ENCODE results near the gene ACTRT3. TPM values are rescaled to one million over a fixed set of nuclear protein-coding genes. Genes with fewer than 3 reads are reported as not detected.

Gene ACTRT3
- total and polyA plus RNA-seq, 2 donors (not counting 1 experiment from before 2014, with no cell fraction given): 1.8 to 6.1 TPM

- Histone ChIP-seq H3K27ac (ENCODE audit: insufficient read depth, low read length) (no peak overlapping the region), H3K4me2 (ENCODE audit: extremely low read depth, insufficient read depth, low read length) (no peak overlapping the region), H3K9ac (ENCODE audit: insufficient read depth, low read length) (no peak overlapping the region), H2AFZ (ENCODE audit: low read length) (peak overlapping the region; percentile 26), H3K36me3 (ENCODE audit: control insufficient read depth, insufficient read depth, low read length) (no peaks in the 10 kb centered on the region), H3K27me3 (ENCODE audit: control insufficient read depth, insufficient read depth, low read length) (no peaks in the 10 kb centered on the region), H4K20me1 (ENCODE audit: control insufficient read depth, extremely low read depth, insufficient read depth, low read length) (no peaks in the 10 kb centered on the region), H3K79me2 (ENCODE audit: control insufficient read depth, insufficient read depth, low read length) (no peaks in the 10 kb centered on the region), H3K9me3 (ENCODE audit: control insufficient read depth, insufficient read depth, low read depth, low read length) (no peaks in the 10 kb centered on the region), H3K4me3 (replicated peaks in 1 of 4; ENCODE audit: control extremely low read depth in 1 of 4, insufficient read depth in 1 of 4, low read depth in 3 of 4, low read length in 4 of 4) (peak overlapping the region in 3 of 4 experiments; percentile 2 to 3 (median 3)), H3K4me1 (ENCODE audit: control insufficient read depth, extremely low read depth, insufficient read depth, low read length) (peaks cover 5% of the 10 kb centered on the region)
- DNase-seq (ENCODE audit: low read depth in 2 of 2): no peak
- TF ChIP-seq CTCF (conservative IDR thresholded peaks at IDR 0.05 in 1 of 2, IDR thresholded peaks at IDR 0.05 in 1 of 2; ENCODE audit: low read depth in 1 of 2, low read length in 2 of 2): peak in 1 of 2 donors; percentile 25
- TF ChIP-seq EZH2 (IDR thresholded peaks at IDR 0.05; ENCODE audit: low read length, missing control alignments): no peak
These were observed 44.6 kb upstream of the ACTRT3 start for GRCh38 chr3:169813757-169814517.

GRCh38 chr3:169813278-169813677 lies 43.9 kb upstream of the ACTRT3 start:
- H3K9me3 ChIP-seq (ENCODE audit: control insufficient read depth, insufficient read depth, low read depth, low read length): no peaks in the 10 kb centered on the region
- no peaks in the 10 kb centered on the region for H4K20me1 ChIP-seq (ENCODE audit: control insufficient read depth, extremely low read depth, insufficient read depth, low read length)
- TF ChIP-seq EZH2 (IDR thresholded peaks at IDR 0.05; ENCODE audit: low read length, missing control alignments) (no peak), CTCF (conservative IDR thresholded peaks at IDR 0.05 in 1 of 2, IDR thresholded peaks at IDR 0.05 in 1 of 2; ENCODE audit: low read depth in 1 of 2, low read length in 2 of 2) (no peak)
- no peaks in the 10 kb centered on the region for H3K27me3 ChIP-seq (ENCODE audit: control insufficient read depth, insufficient read depth, low read length)
- DNase-seq (ENCODE audit: low read depth in 2 of 2): no peak
- no peaks in the 10 kb centered on the region for H3K79me2 ChIP-seq (ENCODE audit: control insufficient read depth, insufficient read depth, low read length)
- peaks cover 5% of the 10 kb centered on the region for H3K4me1 ChIP-seq (ENCODE audit: control insufficient read depth, extremely low read depth, insufficient read depth, low read length)
- H2AFZ ChIP-seq (ENCODE audit: low read length): peak overlapping the region; percentile 35
- peak overlapping the region; percentile 98 for H3K4me2 ChIP-seq (ENCODE audit: extremely low read depth, insufficient read depth, low read length)
- no peak overlapping the region for H3K9ac ChIP-seq (ENCODE audit: insufficient read depth, low read length)
- H3K36me3 ChIP-seq (ENCODE audit: control insufficient read depth, insufficient read depth, low read length): no peaks in the 10 kb centered on the region
- peak overlapping the region in 2 of 4 experiments; percentile 2 to 60 for H3K4me3 ChIP-seq (replicated peaks in 1 of 4; ENCODE audit: control extremely low read depth in 1 of 4, insufficient read depth in 1 of 4, low read depth in 3 of 4, low read length in 4 of 4)
- peak overlapping the region; percentile 68 for H3K27ac ChIP-seq (ENCODE audit: insufficient read depth, low read length)

- Histone ChIP-seq H3K4me3 (replicated peaks in 1 of 4; ENCODE audit: control extremely low read depth in 1 of 4, insufficient read depth in 1 of 4, low read depth in 3 of 4, low read length in 4 of 4) (peak within 1 kb of the TSS; percentile 33 to 60 (median 48)), H3K9ac (ENCODE audit: insufficient read depth, low read length) (peak within 1 kb of the TSS; percentile 68), H3K27ac (ENCODE audit: insufficient read depth, low read length) (peak within 1 kb of the TSS; percentile 68), H3K4me2 (ENCODE audit: extremely low read depth, insufficient read depth, low read length) (peak within 1 kb of the TSS; percentile 98), H2AFZ (ENCODE audit: low read length) (peak within 1 kb of the TSS; percentile 75), H3K36me3 (ENCODE audit: control insufficient read depth, insufficient read depth, low read length) (no peaks in the 10 kb centered on the region), H3K79me2 (ENCODE audit: control insufficient read depth, insufficient read depth, low read length) (no peaks in the 10 kb centered on the region), H4K20me1 (ENCODE audit: control insufficient read depth, extremely low read depth, insufficient read depth, low read length) (no peaks in the 10 kb centered on the region), H3K27me3 (ENCODE audit: control insufficient read depth, insufficient read depth, low read length) (no peaks in the 10 kb centered on the region), H3K4me1 (ENCODE audit: control insufficient read depth, extremely low read depth, insufficient read depth, low read length) (peaks cover 5% of the 10 kb centered on the region), H3K9me3 (ENCODE audit: control insufficient read depth, insufficient read depth, low read depth, low read length) (no peaks in the 10 kb centered on the region)
- TF ChIP-seq CTCF (conservative IDR thresholded peaks at IDR 0.05 in 1 of 2, IDR thresholded peaks at IDR 0.05 in 1 of 2; ENCODE audit: low read depth in 1 of 2, low read length in 2 of 2) (no peak), EZH2 (IDR thresholded peaks at IDR 0.05; ENCODE audit: low read length, missing control alignments) (no peak)
- DNase-seq (ENCODE audit: low read depth in 2 of 2): peak; percentile 79 to 81
These were observed 43.2 kb upstream of the ACTRT3 start, which contains the start of the genes LRRC34 and LRRIQ4 for GRCh38 chr3:169812332-169813235. TSS of gene LRRC34 (minus strand) at chr3:169812904. CDS start at chr3:169812548, 356 bp downstream. TSS of gene LRRIQ4 (plus strand) at chr3:169812870. CDS start at chr3:169821922, 9,052 bp downstream.

Measured in fibroblast of lung (primary cell).